Body of pancreas (tissue), 4 donors: ENCODE measurements around the gene AMOTL1.

Experiments
- POLR2A ChIP-seq, 3 donors: fragments of 450-650 bp; IDR thresholded peaks; one replicate each; pipeline ENCODE4 v1.6.1; 2016; ENCODE audit warnings: antibody characterized with exemption in 3 of 3, mild to moderate bottlenecking in 2 of 3
- TF ChIP-seq, protein P1 (sequence below), 7 experiments: fragments of 450-650 bp in 4 of 7; fragments of 200-600 bp in 3 of 7; sonication (generic) in 3 of 7; IDR thresholded peaks; one replicate each; pipeline ENCODE4 v1.5.1; 2016 to 2019; ENCODE audit warnings: antibody characterized with exemption in 7 of 7

DNA sequence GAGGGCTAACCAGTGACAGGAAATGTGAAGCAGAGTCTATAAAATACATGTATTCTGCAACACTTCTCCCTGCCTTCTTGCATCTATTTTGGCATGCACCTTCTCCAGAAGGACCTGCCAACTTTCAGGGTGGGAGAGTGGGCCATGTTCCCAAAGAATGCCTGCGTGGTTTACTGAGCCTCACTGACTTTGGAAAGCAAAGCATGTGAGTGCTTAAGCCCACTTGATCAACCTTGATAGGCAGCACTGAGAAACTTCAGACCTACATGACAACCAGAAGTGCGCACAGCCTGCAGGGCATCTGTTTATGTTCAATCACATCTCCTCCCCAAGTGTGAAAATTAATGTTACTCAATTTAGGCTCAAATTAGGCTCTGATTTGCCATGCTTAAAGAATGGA lies 69.2 kb downstream of the AMOTL1 start:
- TF ChIP-seq, protein P1, sequence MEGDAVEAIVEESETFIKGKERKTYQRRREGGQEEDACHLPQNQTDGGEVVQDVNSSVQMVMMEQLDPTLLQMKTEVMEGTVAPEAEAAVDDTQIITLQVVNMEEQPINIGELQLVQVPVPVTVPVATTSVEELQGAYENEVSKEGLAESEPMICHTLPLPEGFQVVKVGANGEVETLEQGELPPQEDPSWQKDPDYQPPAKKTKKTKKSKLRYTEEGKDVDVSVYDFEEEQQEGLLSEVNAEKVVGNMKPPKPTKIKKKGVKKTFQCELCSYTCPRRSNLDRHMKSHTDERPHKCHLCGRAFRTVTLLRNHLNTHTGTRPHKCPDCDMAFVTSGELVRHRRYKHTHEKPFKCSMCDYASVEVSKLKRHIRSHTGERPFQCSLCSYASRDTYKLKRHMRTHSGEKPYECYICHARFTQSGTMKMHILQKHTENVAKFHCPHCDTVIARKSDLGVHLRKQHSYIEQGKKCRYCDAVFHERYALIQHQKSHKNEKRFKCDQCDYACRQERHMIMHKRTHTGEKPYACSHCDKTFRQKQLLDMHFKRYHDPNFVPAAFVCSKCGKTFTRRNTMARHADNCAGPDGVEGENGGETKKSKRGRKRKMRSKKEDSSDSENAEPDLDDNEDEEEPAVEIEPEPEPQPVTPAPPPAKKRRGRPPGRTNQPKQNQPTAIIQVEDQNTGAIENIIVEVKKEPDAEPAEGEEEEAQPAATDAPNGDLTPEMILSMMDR (IDR thresholded peaks at IDR 0.05): no peak
- TF ChIP-seq POLR2A (IDR thresholded peaks at IDR 0.05): no peak
